HG03280 (cell line): Measurements from ENCODE around the gene MARCHF5.
"Not testable (repeated sequence)": the region's sequence is repeated elsewhere in the genome, so short reads cannot be mapped to it uniquely, and the experiment has no call there.

ENCODE experiments used
- ATAC-seq: cut with Tn5 transposase; IDR thresholded peaks from one replicate; pipeline ENCODE4 v1.9.1; 2021; ENCODE audit warnings: mild to moderate bottlenecking, moderate library complexity; ENCODE audit not compliant: unreplicated experiment

Gene MARCHF5

GRCh38 chr10:92304061-92304460, 13.1 kb downstream of the MARCHF5 start:
- no peak for ATAC-seq

GRCh38 chr10:92305133-92306072, 14.4 kb downstream of the MARCHF5 start:
- ATAC-seq: no peak

- ATAC-seq: no peak
Observed at GRCh38 chr10:92309272-92309671, 18.3 kb downstream of the MARCHF5 start.

- ATAC-seq: no peak
Observed at GRCh38 chr10:92313750-92314149, 22.8 kb downstream of the MARCHF5 start.

GRCh38 chr10:92316610-92317009, 25.6 kb downstream of the MARCHF5 start:
- no peak for ATAC-seq

- ATAC-seq: no peak
Observed at GRCh38 chr10:92323079-92323478, 32.1 kb downstream of the MARCHF5 start.

- ATAC-seq: no peak
Observed at GRCh38 chr10:92327445-92328433, 36.8 kb downstream of the MARCHF5 start.

- no peak for ATAC-seq
Observed at GRCh38 chr10:92328993-92329392, 38.0 kb downstream of the MARCHF5 start.

- not testable (repeated sequence) for ATAC-seq
Observed at GRCh38 chr10:92329927-92330326, 39.0 kb downstream of the MARCHF5 start.

GRCh38 chr10:92342796-92343195, 51.8 kb downstream of the MARCHF5 start:
- ATAC-seq: no peak

- not testable (repeated sequence) for ATAC-seq
Observed at GRCh38 chr10:92345575-92345974, 54.6 kb downstream of the MARCHF5 start.

GRCh38 chr10:92347035-92347676, 56.2 kb downstream of the MARCHF5 start:
- ATAC-seq: not testable (repeated sequence)

GRCh38 chr10:92350411-92350810, 59.4 kb downstream of the MARCHF5 start:
- ATAC-seq: no peak

GRCh38 chr10:92354587-92354986, 63.6 kb downstream of the MARCHF5 start:
- ATAC-seq: no peak

- no peak for ATAC-seq
Observed at GRCh38 chr10:92356041-92356440, 65.1 kb downstream of the MARCHF5 start.

- ATAC-seq: no peak
Observed at GRCh38 chr10:92363498-92363897, 72.5 kb downstream of the MARCHF5 start.

- no peak for ATAC-seq
Observed at GRCh38 chr10:92366412-92367021, 75.5 kb downstream of the MARCHF5 start.

GRCh38 chr10:92377962-92378361, 87.0 kb downstream of the MARCHF5 start:
- no peak for ATAC-seq

GRCh38 chr10:92381543-92381954, 90.6 kb downstream of the MARCHF5 start:
- no peak for ATAC-seq

GRCh38 chr10:92382631-92383030, 91.7 kb downstream of the MARCHF5 start:
- no peak for ATAC-seq
